Loucy (cell line): Measurements from ENCODE around the gene BABAM2.

Experiments
- EZH2phosphoT487 ChIP-seq: fragments of 200-600 bp; IDR thresholded peaks from 2 replicates; pipeline ENCODE4 v1.6.1; 2018; ENCODE audit warnings: antibody characterized with exemption, mild to moderate bottlenecking, moderate library complexity, borderline replicate concordance
- TF ChIP-seq, protein P1 (sequence below): fragments of 200-600 bp; sonication (generic); conservative IDR thresholded peaks from 2 replicates; pipeline ENCODE4 v1.5.1; 2014; ENCODE audit warnings: mild to moderate bottlenecking, antibody characterized with exemption, low read length

DNA sequence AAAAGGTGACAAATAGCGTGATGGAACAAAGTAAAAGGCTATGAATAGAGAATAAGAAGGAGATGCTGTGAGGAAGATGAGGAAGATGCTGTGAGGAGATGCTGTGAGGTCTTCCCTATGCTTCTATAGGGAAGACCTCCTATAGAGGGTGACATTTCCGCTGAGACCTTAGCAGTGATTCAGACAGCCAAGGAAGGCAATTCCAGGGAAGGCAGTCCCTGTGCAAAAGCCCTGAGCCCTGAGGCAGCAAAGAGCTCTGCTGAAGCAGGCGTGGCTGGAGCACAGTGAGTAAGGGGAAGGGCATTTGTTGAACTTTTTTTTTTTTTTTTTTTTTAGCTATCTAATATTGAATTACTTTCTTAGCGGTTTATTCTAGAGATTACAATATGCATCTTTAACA, 359.5 kb downstream of the BABAM2 start:
- TF ChIP-seq, protein P1, sequence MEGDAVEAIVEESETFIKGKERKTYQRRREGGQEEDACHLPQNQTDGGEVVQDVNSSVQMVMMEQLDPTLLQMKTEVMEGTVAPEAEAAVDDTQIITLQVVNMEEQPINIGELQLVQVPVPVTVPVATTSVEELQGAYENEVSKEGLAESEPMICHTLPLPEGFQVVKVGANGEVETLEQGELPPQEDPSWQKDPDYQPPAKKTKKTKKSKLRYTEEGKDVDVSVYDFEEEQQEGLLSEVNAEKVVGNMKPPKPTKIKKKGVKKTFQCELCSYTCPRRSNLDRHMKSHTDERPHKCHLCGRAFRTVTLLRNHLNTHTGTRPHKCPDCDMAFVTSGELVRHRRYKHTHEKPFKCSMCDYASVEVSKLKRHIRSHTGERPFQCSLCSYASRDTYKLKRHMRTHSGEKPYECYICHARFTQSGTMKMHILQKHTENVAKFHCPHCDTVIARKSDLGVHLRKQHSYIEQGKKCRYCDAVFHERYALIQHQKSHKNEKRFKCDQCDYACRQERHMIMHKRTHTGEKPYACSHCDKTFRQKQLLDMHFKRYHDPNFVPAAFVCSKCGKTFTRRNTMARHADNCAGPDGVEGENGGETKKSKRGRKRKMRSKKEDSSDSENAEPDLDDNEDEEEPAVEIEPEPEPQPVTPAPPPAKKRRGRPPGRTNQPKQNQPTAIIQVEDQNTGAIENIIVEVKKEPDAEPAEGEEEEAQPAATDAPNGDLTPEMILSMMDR = no peak
- TF ChIP-seq EZH2phosphoT487 = no peak
